H9 (cell line): Measurements from ENCODE around the gene TMEM82. TPM values are rescaled to one million over a fixed set of nuclear protein-coding genes. Genes with fewer than 3 reads are reported as not detected.
A peak's percentile ranks its signal among the peaks of the same experiment; 100 is the strongest.

Source experiments
- DNase-seq: peaks from one replicate; pipeline ENCODE4 v3.0.0-alpha.2; 2017
- H2AFZ ChIP-seq: one replicate; pipeline ENCODE4 v1.6.1; 2013; ENCODE audit warnings: mild to moderate bottlenecking, low read length, control low read depth, moderate library complexity
- H2AK5ac ChIP-seq: 2 replicates; pipeline ENCODE4 v1.6.1; 2013; ENCODE audit warnings: low read length, control low read depth, mixed read lengths; ENCODE audit not compliant: insufficient read length
- H2BK120ac ChIP-seq: one replicate; pipeline ENCODE4 v1.6.1; 2013; ENCODE audit warnings: low read depth, mild to moderate bottlenecking, low read length, control low read depth, inconsistent platforms; ENCODE audit not compliant: poor library complexity, severe bottlenecking
- H2BK12ac ChIP-seq: 2 replicates; pipeline ENCODE4 v1.6.1; 2013; ENCODE audit warnings: low read length, control low read depth, mixed read lengths, low read depth; ENCODE audit not compliant: insufficient read length
- H2BK15ac ChIP-seq: 2 replicates; pipeline ENCODE4 v1.6.1; 2013; ENCODE audit warnings: low read depth, low read length, control low read depth
- H2BK20ac ChIP-seq: one replicate; pipeline ENCODE4 v1.6.1; 2013; ENCODE audit warnings: low read depth, mild to moderate bottlenecking, low read length, control low read depth, inconsistent platforms; ENCODE audit not compliant: poor library complexity, severe bottlenecking
- H2BK5ac ChIP-seq: 2 replicates; pipeline ENCODE4 v1.6.1; 2013; ENCODE audit warnings: low read length, control low read depth, mixed read lengths; ENCODE audit not compliant: insufficient read length
- H3K14ac ChIP-seq: 2 replicates; pipeline ENCODE4 v1.6.1; 2013; ENCODE audit warnings: low read length, control low read depth; ENCODE audit not compliant: insufficient read depth
- H3K18ac ChIP-seq: 2 replicates; pipeline ENCODE4 v1.6.1; 2013; ENCODE audit warnings: low read depth, mild to moderate bottlenecking, mixed read lengths, low read length, control low read depth; ENCODE audit not compliant: insufficient read length
- H3K23ac ChIP-seq: 2 replicates; pipeline ENCODE4 v1.6.1; 2013; ENCODE audit warnings: low read length, control low read depth, mixed read lengths, low read depth; ENCODE audit not compliant: insufficient read length
- H3K23me2 ChIP-seq: 2 replicates; pipeline ENCODE4 v1.6.1; 2013; ENCODE audit warnings: low read depth, mild to moderate bottlenecking, mixed read lengths, low read length, control low read depth; ENCODE audit not compliant: insufficient read length, poor library complexity, severe bottlenecking
- H3K27ac ChIP-seq: 2 replicates; pipeline ENCODE4 v1.5.1; 2013; ENCODE audit warnings: low read length, control low read depth, mixed read lengths, low read depth; ENCODE audit not compliant: insufficient read length
- H3K27me3 ChIP-seq: 2 replicates; pipeline ENCODE4 v1.6.1; 2013; ENCODE audit warnings: low read length, control low read depth, inconsistent platforms; ENCODE audit not compliant: insufficient read depth
- H3K4ac ChIP-seq: 2 replicates; pipeline ENCODE4 v1.6.1; 2013; ENCODE audit warnings: low read depth, mild to moderate bottlenecking, control low read depth, inconsistent platforms, low read length, moderate library complexity
- H3K4me1 ChIP-seq: 2 replicates; pipeline ENCODE4 v1.6.1; 2013; ENCODE audit warnings: low read length, control low read depth, inconsistent platforms; ENCODE audit not compliant: insufficient read depth
- H3K4me2 ChIP-seq: 2 replicates; pipeline ENCODE4 v1.6.1; 2013; ENCODE audit warnings: low read length, control low read depth, mixed read lengths; ENCODE audit not compliant: insufficient read length, insufficient read depth
- H3K56ac ChIP-seq: 2 replicates; pipeline ENCODE4 v1.6.1; 2013; ENCODE audit warnings: low read depth, mild to moderate bottlenecking, mixed read lengths, low read length, control low read depth; ENCODE audit not compliant: insufficient read length
- H3K79me1 ChIP-seq: 2 replicates; pipeline ENCODE4 v1.6.1; 2013; ENCODE audit warnings: low read depth, mild to moderate bottlenecking, moderate library complexity, low read length, control low read depth, inconsistent platforms; ENCODE audit not compliant: insufficient read depth, poor library complexity, severe bottlenecking
- H3K79me2 ChIP-seq: 2 replicates; pipeline ENCODE4 v1.6.1; 2013; ENCODE audit warnings: low read length, control low read depth, inconsistent platforms; ENCODE audit not compliant: insufficient read depth
- H3K9ac ChIP-seq: 2 replicates; pipeline ENCODE4 v1.6.1; 2013; ENCODE audit warnings: low read length, control low read depth, mixed read lengths; ENCODE audit not compliant: insufficient read length; ENCODE audit errors: extremely low read depth
- H3K9me3 ChIP-seq: one replicate; pipeline ENCODE4 v1.6.1; 2013; ENCODE audit warnings: low read depth, low read length, inconsistent platforms; ENCODE audit not compliant: control insufficient read depth
- H3T11ph ChIP-seq: one replicate; pipeline ENCODE4 v1.6.1; 2013; ENCODE audit warnings: mild to moderate bottlenecking, low read length, control low read depth, inconsistent platforms
- H4K20me1 ChIP-seq: one replicate; pipeline ENCODE4 v1.6.1; 2013; ENCODE audit not compliant: control insufficient read depth, insufficient read length, insufficient read depth
- H4K5ac ChIP-seq: 2 replicates; pipeline ENCODE4 v1.6.1; 2013; ENCODE audit warnings: low read depth, mild to moderate bottlenecking, mixed read lengths, low read length, control low read depth; ENCODE audit not compliant: insufficient read length
- H4K8ac ChIP-seq: replicated peaks from 2 replicates; pipeline ENCODE4 v1.6.1; 2013; ENCODE audit warnings: low read length, control low read depth, mixed read lengths, low read depth; ENCODE audit not compliant: insufficient read length
- H4K91ac ChIP-seq: 2 replicates; pipeline ENCODE4 v1.6.1; 2013; ENCODE audit warnings: low read depth, mild to moderate bottlenecking, moderate library complexity, mixed read lengths, low read length, control low read depth; ENCODE audit not compliant: insufficient read length
- H3K27ac Mint-ChIP-seq, 3 experiments: 2 replicates in 2 of 3; 3 replicates in 1 of 3; pipeline ENCODE4 v1.8.0; 2020 to 2021; ENCODE audit warnings: mixed read lengths in 3 of 3, mild to moderate bottlenecking in 1 of 3, moderate library complexity in 1 of 3
- H3K27me3 Mint-ChIP-seq: 2 replicates; pipeline ENCODE4 v1.8.0; 2021; ENCODE audit warnings: low read depth, mild to moderate bottlenecking, moderate library complexity, mixed read lengths
- H3K36me3 Mint-ChIP-seq, 3 experiments: 2 replicates in 2 of 3; 3 replicates in 1 of 3; pipeline ENCODE4 v1.8.0; 2020 to 2021; ENCODE audit warnings: low read depth in 3 of 3, mixed read lengths in 3 of 3; ENCODE audit not compliant: insufficient read depth in 1 of 3
- H3K4me1 Mint-ChIP-seq, 2 experiments: 2 replicates each; pipeline ENCODE4 v1.8.0; 2020; ENCODE audit warnings: mixed read lengths in 2 of 2
- H3K4me3 Mint-ChIP-seq, 2 experiments: 2 replicates in 1 of 2; 3 replicates in 1 of 2; pipeline ENCODE4 v1.8.0; 2020 to 2021; ENCODE audit warnings: mild to moderate bottlenecking in 2 of 2, mixed read lengths in 2 of 2, moderate library complexity in 1 of 2
- H3K9me3 Mint-ChIP-seq, 2 experiments: 2 replicates in 1 of 2; 3 replicates in 1 of 2; pipeline ENCODE4 v1.8.0; 2020; ENCODE audit warnings: mild to moderate bottlenecking in 2 of 2, mixed read lengths in 2 of 2, moderate library complexity in 1 of 2
- CTCF ChIP-seq: fragments of 200-600 bp; sonication (generic); conservative IDR thresholded peaks from 3 replicates; pipeline ENCODE4 v1.8.0; 2021; ENCODE audit warnings: antibody characterized with exemption, mild to moderate bottlenecking
- WGBS: extraction: QIAGEN DNeasy Blood & Tissue Kit; methylation state at CpG from one replicate; pipeline ENCODE4 v1.1.7; 2013; ENCODE audit warnings: missing lambda C conversion rate, low lambda C conversion rate, mixed read lengths; ENCODE audit not compliant: insufficient read length; ENCODE audit errors: extremely low coverage; 5-methylcytosine and 5-hydroxymethylcytosine counted together
- total RNA-seq: library from RNA; stranded (reverse); gene quantifications from 2 replicates; pipeline ENCODE4 v1.2.1, GENCODE V29; 2021

The TMEM82 gene
- total RNA-seq, 1 experiment from 2014 or later, result 1.4 TPM

DNA sequence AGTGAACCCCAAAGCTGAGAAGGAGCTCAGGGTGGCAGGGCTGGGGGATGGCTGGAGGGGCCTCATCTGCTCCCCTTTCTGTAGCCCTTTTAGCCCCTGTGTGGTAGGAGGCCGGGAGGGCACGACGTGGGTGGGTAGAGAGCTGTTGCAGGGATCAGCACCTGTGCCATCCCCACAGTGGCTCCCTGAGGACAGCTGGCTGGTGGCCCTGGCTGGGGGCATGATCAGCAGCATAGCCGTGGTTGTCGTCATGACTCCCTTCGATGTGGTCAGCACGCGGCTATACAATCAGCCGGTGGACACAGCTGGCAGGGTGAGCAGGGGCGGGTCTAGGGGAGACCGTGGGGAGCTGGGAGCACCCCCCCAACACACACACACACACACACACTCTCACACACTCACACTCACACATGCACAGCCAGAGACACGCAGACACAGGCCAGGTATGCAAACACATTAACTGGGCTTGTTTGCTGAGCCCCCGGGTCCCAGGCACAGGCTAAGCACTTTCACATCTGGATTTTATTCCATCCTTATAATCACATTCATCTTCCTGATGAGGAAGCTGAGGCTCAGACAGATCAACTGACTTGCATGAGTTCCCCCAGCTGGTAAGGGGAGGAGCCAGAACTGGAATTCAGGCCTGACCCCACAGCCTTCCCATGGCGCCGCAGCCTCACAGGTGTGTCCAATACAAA is 3.7 kb upstream of the TMEM82 start:
- Histone ChIP-seq H3K27me3 (no peaks in the 10 kb centered on the region), H3K27ac (no peak overlapping the region), H2AK5ac (no peak overlapping the region), H3K9ac (no peak overlapping the region), H4K5ac (no peak overlapping the region), H2BK12ac (no peak overlapping the region), H3K18ac (no peak overlapping the region), H3K9me3 (no peaks in the 10 kb centered on the region), H2BK20ac (no peak overlapping the region), H4K20me1 (no peaks in the 10 kb centered on the region), H4K8ac (no peak overlapping the region), H4K91ac (no peak overlapping the region), H3K23me2 (no peaks in the 10 kb centered on the region), H2BK120ac (no peak overlapping the region), H3K79me1 (no peaks in the 10 kb centered on the region), H3K4ac (no peak overlapping the region), H2BK5ac (no peak overlapping the region), H2AFZ (no peak overlapping the region), H3K23ac (no peak overlapping the region), H3K79me2 (no peaks in the 10 kb centered on the region), H3K14ac (no peak overlapping the region), H3K4me2 (no peak overlapping the region), H3K56ac (no peak overlapping the region), H2BK15ac (no peak overlapping the region), H3K4me1 (no peaks in the 10 kb centered on the region), H3T11ph (no peak overlapping the region)
- Mint-ChIP-seq H3K4me3 (no peak overlapping the region), H3K4me1 (peaks cover 15 to 29% of the 10 kb centered on the region in 2 experiments), H3K9me3 (no peaks in the 10 kb centered on the region), H3K27me3 (peaks cover 2% of the 10 kb centered on the region), H3K27ac (peak overlapping the region in 1 of 3 experiments; percentile 65; a peak in 2 of 7 replicates), H3K36me3 (peaks cover 0 to 7% (median 2%) of the 10 kb centered on the region in 3 experiments; a peak in 3 of 7 replicates)
- TF ChIP-seq CTCF, result no peak
- no peak for DNase-seq
- no CpG with 5 or more reads among the region's 15 CpGs for WGBS
